ENCODE data around the gene FAAP24. TPM values are rescaled to one million over a fixed set of nuclear protein-coding genes. Genes with fewer than 3 reads are reported as not detected.
"Not testable (repeated sequence)": the region's sequence is repeated elsewhere in the genome, so short reads cannot be mapped to it uniquely, and the experiment has no call there.

The FAAP24 gene
- total and polyA plus RNA-seq, 2 donors (not counting 3 experiments of a cell fraction or from before 2014, with no cell fraction given) = 2.0 to 4.4 TPM

DNA sequence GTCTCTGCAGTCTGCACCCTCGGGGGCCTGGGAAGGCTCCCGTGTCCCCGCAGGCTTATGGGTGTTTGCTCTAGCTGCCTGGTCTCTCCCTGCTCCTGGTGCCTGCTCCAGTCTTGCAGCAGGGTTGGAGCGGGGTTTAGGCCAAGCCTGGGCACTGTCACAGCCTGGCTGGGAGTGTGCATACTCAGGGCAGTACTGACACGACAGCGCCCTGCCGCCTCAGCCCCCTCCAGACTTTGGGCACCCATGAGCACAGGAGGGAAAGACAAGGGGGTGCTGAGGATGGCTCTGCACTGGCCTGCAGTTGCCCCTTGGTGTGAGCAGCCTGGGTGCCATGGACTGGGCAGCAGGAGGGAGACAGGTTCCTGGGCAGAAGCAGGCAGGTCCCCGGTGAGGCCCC, 36.0 kb upstream of the FAAP24 start:
- Histone ChIP-seq H3K27ac (ENCODE audit: insufficient read depth, low read depth, low read length) (no peak overlapping the region), H3K4me2 (ENCODE audit: insufficient read depth, low read length) (no peak overlapping the region), H4K20me1 (replicated peaks; ENCODE audit: control insufficient read depth, extremely low read depth, insufficient read depth, low read length) (no peaks in the 10 kb centered on the region), H3K4me1 (ENCODE audit: control insufficient read depth, extremely low read depth, insufficient read depth, low read length) (no peaks in the 10 kb centered on the region), H3K27me3 (ENCODE audit: control insufficient read depth in 2 of 2, insufficient read depth in 2 of 2, low read length in 2 of 2) (no peaks in the 10 kb centered on the region), H3K9me1 (replicated peaks; ENCODE audit: control insufficient read depth, extremely low read depth, insufficient read depth, low read length) (no peaks in the 10 kb centered on the region), H2AFZ (ENCODE audit: low read depth, low read length) (no peak overlapping the region), H3K4me3 (replicated peaks in 1 of 3; ENCODE audit: insufficient read depth in 1 of 3, low read depth in 1 of 3, low read length in 3 of 3) (no peak overlapping the region), H3K9ac (replicated peaks; ENCODE audit: extremely low read depth, insufficient read depth, low read length) (no peak overlapping the region), H3K9me3 (replicated peaks; ENCODE audit: control insufficient read depth, insufficient read depth, low read length) (no peaks in the 10 kb centered on the region), H3K79me2 (ENCODE audit: control insufficient read depth, insufficient read depth, low read length) (no peaks in the 10 kb centered on the region), H3K36me3 (ENCODE audit: control insufficient read depth in 2 of 2, extremely low read depth in 1 of 2, insufficient read depth in 2 of 2, low read length in 2 of 2) (peaks cover 2 to 18% of the 10 kb centered on the region in 2 experiments)
- CTCF ChIA-PET = no interaction called here
- no peak for TF ChIP-seq FOS (IDR thresholded peaks at IDR 0.05; ENCODE audit: borderline replicate concordance, insufficient read depth, low read length)
- TF ChIP-seq MYC (IDR thresholded peaks at IDR 0.05; ENCODE audit: low read depth, low read length) = no peak
- TF ChIP-seq, protein P1, sequence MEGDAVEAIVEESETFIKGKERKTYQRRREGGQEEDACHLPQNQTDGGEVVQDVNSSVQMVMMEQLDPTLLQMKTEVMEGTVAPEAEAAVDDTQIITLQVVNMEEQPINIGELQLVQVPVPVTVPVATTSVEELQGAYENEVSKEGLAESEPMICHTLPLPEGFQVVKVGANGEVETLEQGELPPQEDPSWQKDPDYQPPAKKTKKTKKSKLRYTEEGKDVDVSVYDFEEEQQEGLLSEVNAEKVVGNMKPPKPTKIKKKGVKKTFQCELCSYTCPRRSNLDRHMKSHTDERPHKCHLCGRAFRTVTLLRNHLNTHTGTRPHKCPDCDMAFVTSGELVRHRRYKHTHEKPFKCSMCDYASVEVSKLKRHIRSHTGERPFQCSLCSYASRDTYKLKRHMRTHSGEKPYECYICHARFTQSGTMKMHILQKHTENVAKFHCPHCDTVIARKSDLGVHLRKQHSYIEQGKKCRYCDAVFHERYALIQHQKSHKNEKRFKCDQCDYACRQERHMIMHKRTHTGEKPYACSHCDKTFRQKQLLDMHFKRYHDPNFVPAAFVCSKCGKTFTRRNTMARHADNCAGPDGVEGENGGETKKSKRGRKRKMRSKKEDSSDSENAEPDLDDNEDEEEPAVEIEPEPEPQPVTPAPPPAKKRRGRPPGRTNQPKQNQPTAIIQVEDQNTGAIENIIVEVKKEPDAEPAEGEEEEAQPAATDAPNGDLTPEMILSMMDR (IDR thresholded peaks at IDR 0.05; ENCODE audit: extremely low read depth in 1 of 2, insufficient read depth in 1 of 2, low read depth in 1 of 2, low read length in 2 of 2) = no peak
- TF ChIP-seq GATA2 (IDR thresholded peaks at IDR 0.05; ENCODE audit: insufficient read depth, insufficient read length, low read depth, low read length) = no peak
- TF ChIP-seq EZH2 (IDR thresholded peaks at IDR 0.05; ENCODE audit: borderline replicate concordance, low read depth, low read length, severe bottlenecking) = no peak
- no peak for TF ChIP-seq JUN (IDR thresholded peaks at IDR 0.05; ENCODE audit: borderline replicate concordance, insufficient read depth, insufficient read length, low read depth)
- TF ChIP-seq POLR2AphosphoS5 (IDR thresholded peaks at IDR 0.05; ENCODE audit: insufficient read depth, low read depth, low read length) = no peak
- TF ChIP-seq POLR2A (IDR thresholded peaks at IDR 0.05; ENCODE audit: low read depth, low read length) = no peak
- TF ChIP-seq, protein P2, sequence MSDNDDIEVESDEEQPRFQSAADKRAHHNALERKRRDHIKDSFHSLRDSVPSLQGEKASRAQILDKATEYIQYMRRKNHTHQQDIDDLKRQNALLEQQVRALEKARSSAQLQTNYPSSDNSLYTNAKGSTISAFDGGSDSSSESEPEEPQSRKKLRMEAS (IDR thresholded peaks at IDR 0.05; ENCODE audit: insufficient read depth, insufficient read length) = no peak
- intact Hi-C loops (cut with micrococcal nuclease) (no loop called here), dilution Hi-C loops (cut with MboI; ENCODE audit: extremely low pct_ligation_motif_present, low sequenced_read_pairs) (no loop called here)
- POLR2A ChIA-PET = no interaction called here
- DNase-seq (ENCODE audit: low read depth, low spot score) (no peak), FAIRE-seq (no peak)
- BruUV-seq (replicated peaks) = no TSS peak

DNA sequence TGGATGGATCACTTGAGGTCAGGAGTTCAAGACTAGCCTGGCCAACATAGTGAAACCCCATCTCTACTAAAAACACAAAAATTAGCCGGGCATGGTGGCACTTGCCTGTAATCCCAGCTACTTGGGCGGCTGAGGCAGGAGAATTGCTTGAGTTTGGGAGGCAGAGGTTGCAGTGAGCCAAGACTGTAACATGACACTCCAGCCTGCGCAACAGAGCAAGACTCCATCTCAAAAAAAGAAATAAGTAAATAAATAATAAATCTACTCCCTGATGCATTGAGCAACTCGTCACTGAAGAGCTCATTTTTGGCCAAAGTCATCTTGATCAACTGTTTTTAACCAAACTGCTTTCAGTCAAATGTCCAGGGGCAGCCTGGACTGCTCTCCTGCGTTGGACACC, 30.8 kb upstream of the FAAP24 start:
- BruUV-seq (replicated peaks); H2AFZ ChIP-seq (ENCODE audit: low read depth, low read length); H3K79me2 ChIP-seq (ENCODE audit: control insufficient read depth, insufficient read depth, low read length); FAIRE-seq; DNase-seq (ENCODE audit: low read depth, low spot score); H3K9me3 ChIP-seq (replicated peaks; ENCODE audit: control insufficient read depth, insufficient read depth, low read length); dilution Hi-C loops (cut with MboI; ENCODE audit: extremely low pct_ligation_motif_present, low sequenced_read_pairs); H3K4me2 ChIP-seq (ENCODE audit: insufficient read depth, low read length); H3K27me3 ChIP-seq (ENCODE audit: control insufficient read depth in 2 of 2, insufficient read depth in 2 of 2, low read length in 2 of 2); H3K9me1 ChIP-seq (replicated peaks; ENCODE audit: control insufficient read depth, extremely low read depth, insufficient read depth, low read length); H3K4me1 ChIP-seq (ENCODE audit: control insufficient read depth, extremely low read depth, insufficient read depth, low read length); H4K20me1 ChIP-seq (replicated peaks; ENCODE audit: control insufficient read depth, extremely low read depth, insufficient read depth, low read length); H3K27ac ChIP-seq (ENCODE audit: insufficient read depth, low read depth, low read length); H3K9ac ChIP-seq (replicated peaks; ENCODE audit: extremely low read depth, insufficient read depth, low read length); intact Hi-C loops (cut with micrococcal nuclease); CTCF ChIA-PET; POLR2A ChIA-PET; H3K4me3 ChIP-seq (replicated peaks in 1 of 3; ENCODE audit: insufficient read depth in 1 of 3, low read depth in 1 of 3, low read length in 3 of 3): not testable (repeated sequence)
- peaks cover 8 to 25% of the 10 kb centered on the region in 2 experiments for H3K36me3 ChIP-seq (ENCODE audit: control insufficient read depth in 2 of 2, extremely low read depth in 1 of 2, insufficient read depth in 2 of 2, low read length in 2 of 2)

All from endothelial cell of umbilical vein (primary cell).